SU-DHL-6 (cell line): ENCODE data around the gene MPZL1.
"Not testable (repeated sequence)": the region's sequence is repeated elsewhere in the genome, so short reads cannot be mapped to it uniquely, and the experiment has no call there.

Experiments
- H2AFZ ChIP-seq: fragments of 200-600 bp; sonication (generic); 2 replicates; pipeline ENCODE4 v1.6.1; 2014; ENCODE audit warnings: low read depth, mild to moderate bottlenecking, moderate library complexity, mixed read lengths, antibody characterized with exemption, low read length; ENCODE audit not compliant: severe bottlenecking
- H3F3A ChIP-seq: fragments of 200-600 bp; shearing (Covaris generic); 2 replicates; pipeline ENCODE4 v1.6.0; 2016; ENCODE audit warnings: antibody characterized with exemption, mild to moderate bottlenecking; ENCODE audit not compliant: insufficient read depth
- H3K27ac ChIP-seq: fragments of 200-600 bp; sonication (generic); 2 replicates; pipeline ENCODE4 v1.5.1; 2016; ENCODE audit warnings: low read depth, mild to moderate bottlenecking, low read length, moderate library complexity, mixed read lengths
- H3K27me3 ChIP-seq: fragments of 200-600 bp; sonication (generic), shearing (Covaris generic); 2 replicates; pipeline ENCODE4 v1.6.0; 2014; ENCODE audit warnings: mild to moderate bottlenecking, low read length
- H3K36me3 ChIP-seq: fragments of 200-600 bp; sonication (generic); 2 replicates; pipeline ENCODE4 v1.6.1; 2014; ENCODE audit warnings: mild to moderate bottlenecking, low read length, mixed read lengths
- H3K4me2 ChIP-seq: fragments of 300-600, 200-600 bp; shearing (Covaris generic), sonication (generic); 2 replicates; pipeline ENCODE4 v1.6.0; 2014; ENCODE audit warnings: low read length, low read depth, mild to moderate bottlenecking; ENCODE audit not compliant: poor library complexity, severe bottlenecking
- H3K4me3 ChIP-seq: fragments of 200-600 bp; sonication (generic); 2 replicates; pipeline ENCODE4 v1.5.1; 2014; ENCODE audit warnings: antibody characterized with exemption, low read length, mild to moderate bottlenecking, mixed read lengths; ENCODE audit not compliant: insufficient read depth, poor library complexity, severe bottlenecking
- H3K79me2 ChIP-seq: fragments of 200-600 bp; sonication (generic); 2 replicates; pipeline ENCODE4 v1.6.1; 2014; ENCODE audit warnings: mild to moderate bottlenecking, low read length, moderate library complexity; ENCODE audit not compliant: insufficient read depth
- H3K9ac ChIP-seq: fragments of 200-600 bp; sonication (generic); 2 replicates; pipeline ENCODE4 v1.7.0; 2014; ENCODE audit warnings: mild to moderate bottlenecking, low read length
- H3K9me2 ChIP-seq: fragments of 200-600 bp; sonication (generic); replicated peaks from 2 replicates; pipeline ENCODE4 v1.6.1; 2014; ENCODE audit warnings: low read length; ENCODE audit not compliant: insufficient read depth
- H3K9me3 ChIP-seq: fragments of 200-600 bp; sonication (generic); 2 replicates; pipeline ENCODE4 v1.6.1; 2014; ENCODE audit warnings: low read length, mixed read lengths; ENCODE audit not compliant: insufficient read depth
- H4K20me1 ChIP-seq: fragments of 200-600 bp; sonication (generic); 2 replicates; pipeline ENCODE4 v1.6.1; 2014; ENCODE audit warnings: low read depth, mild to moderate bottlenecking, antibody characterized with exemption, low read length, moderate library complexity, mixed read lengths
- EZH2phosphoT487 ChIP-seq: fragments of 200-600 bp; sonication (generic), shearing (Covaris generic); conservative IDR thresholded peaks from 2 replicates; pipeline ENCODE4 v1.6.1; 2018; ENCODE audit warnings: mild to moderate bottlenecking, antibody characterized with exemption, low read length, moderate library complexity, mixed read lengths
- TF ChIP-seq, protein P1 (sequence below): fragments of 200-600 bp; sonication (generic); IDR thresholded peaks from one replicate; pipeline ENCODE4 v1.5.1; 2017; ENCODE audit warnings: antibody characterized with exemption, mild to moderate bottlenecking, low read length, moderate library complexity; ENCODE audit not compliant: insufficient read depth, poor library complexity, severe bottlenecking

The MPZL1 gene

GRCh38 chr1:167826127-167826526, 104.3 kb downstream of the MPZL1 start:
- H3K9ac ChIP-seq: no peak overlapping the region
- H3K79me2 ChIP-seq: no peaks in the 10 kb centered on the region
- no peaks in the 10 kb centered on the region for H3K9me3 ChIP-seq
- TF ChIP-seq, protein P1, sequence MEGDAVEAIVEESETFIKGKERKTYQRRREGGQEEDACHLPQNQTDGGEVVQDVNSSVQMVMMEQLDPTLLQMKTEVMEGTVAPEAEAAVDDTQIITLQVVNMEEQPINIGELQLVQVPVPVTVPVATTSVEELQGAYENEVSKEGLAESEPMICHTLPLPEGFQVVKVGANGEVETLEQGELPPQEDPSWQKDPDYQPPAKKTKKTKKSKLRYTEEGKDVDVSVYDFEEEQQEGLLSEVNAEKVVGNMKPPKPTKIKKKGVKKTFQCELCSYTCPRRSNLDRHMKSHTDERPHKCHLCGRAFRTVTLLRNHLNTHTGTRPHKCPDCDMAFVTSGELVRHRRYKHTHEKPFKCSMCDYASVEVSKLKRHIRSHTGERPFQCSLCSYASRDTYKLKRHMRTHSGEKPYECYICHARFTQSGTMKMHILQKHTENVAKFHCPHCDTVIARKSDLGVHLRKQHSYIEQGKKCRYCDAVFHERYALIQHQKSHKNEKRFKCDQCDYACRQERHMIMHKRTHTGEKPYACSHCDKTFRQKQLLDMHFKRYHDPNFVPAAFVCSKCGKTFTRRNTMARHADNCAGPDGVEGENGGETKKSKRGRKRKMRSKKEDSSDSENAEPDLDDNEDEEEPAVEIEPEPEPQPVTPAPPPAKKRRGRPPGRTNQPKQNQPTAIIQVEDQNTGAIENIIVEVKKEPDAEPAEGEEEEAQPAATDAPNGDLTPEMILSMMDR: no peak
- no peak for TF ChIP-seq EZH2phosphoT487
- no peak overlapping the region for H2AFZ ChIP-seq
- no peaks in the 10 kb centered on the region for H3K9me2 ChIP-seq
- no peak overlapping the region for H3K4me2 ChIP-seq
- no peaks in the 10 kb centered on the region for H3F3A ChIP-seq
- H4K20me1 ChIP-seq: no peaks in the 10 kb centered on the region
- no peak overlapping the region for H3K4me3 ChIP-seq
- no peak overlapping the region for H3K27ac ChIP-seq
- no peaks in the 10 kb centered on the region for H3K36me3 ChIP-seq
- no peaks in the 10 kb centered on the region for H3K27me3 ChIP-seq

GRCh38 chr1:167829868-167830267, 108.1 kb downstream of the MPZL1 start:
- Histone ChIP-seq H3K36me3 (no peaks in the 10 kb centered on the region), H2AFZ (no peak overlapping the region), H4K20me1 (no peaks in the 10 kb centered on the region), H3K4me2 (no peak overlapping the region), H3F3A (no peaks in the 10 kb centered on the region), H3K79me2 (no peaks in the 10 kb centered on the region), H3K27me3 (no peaks in the 10 kb centered on the region), H3K4me3 (no peak overlapping the region), H3K27ac (no peak overlapping the region), H3K9ac (no peak overlapping the region), H3K9me2 (no peaks in the 10 kb centered on the region), H3K9me3 (no peaks in the 10 kb centered on the region)
- TF ChIP-seq, protein P1: no peak
- no peak for TF ChIP-seq EZH2phosphoT487

DNA sequence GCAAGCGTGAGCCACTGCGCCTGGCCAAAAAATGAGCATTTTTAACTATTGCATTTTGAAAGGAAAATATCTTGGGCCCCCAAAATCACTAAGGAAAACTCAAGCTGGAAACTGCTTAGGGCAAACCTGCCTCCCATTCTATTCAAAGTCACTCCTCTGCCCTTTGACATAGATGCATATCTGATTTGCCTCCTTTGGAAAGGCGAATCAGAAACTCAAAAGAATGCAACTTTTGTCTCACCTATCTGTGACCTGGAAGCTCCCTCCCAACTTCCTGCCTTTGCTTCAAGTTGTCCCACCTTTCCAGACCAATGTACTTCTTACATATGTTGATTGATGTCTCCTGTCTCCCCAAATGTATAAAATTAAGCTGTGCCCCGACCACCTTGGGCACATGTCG, 108.9 kb downstream of the MPZL1 start:
- not testable (repeated sequence) for H3K36me3 ChIP-seq, H3K9ac ChIP-seq, H3K79me2 ChIP-seq, H3K27ac ChIP-seq, H3K27me3 ChIP-seq, H3K4me2 ChIP-seq, H3K9me3 ChIP-seq, H3K9me2 ChIP-seq, H3F3A ChIP-seq, H3K4me3 ChIP-seq, H2AFZ ChIP-seq, H4K20me1 ChIP-seq

- Histone ChIP-seq H3K4me3 (no peak overlapping the region), H3K4me2 (no peak overlapping the region), H3K9ac (no peak overlapping the region), H3K9me2 (no peaks in the 10 kb centered on the region), H3K36me3 (no peaks in the 10 kb centered on the region), H3K79me2 (no peaks in the 10 kb centered on the region), H3K9me3 (no peaks in the 10 kb centered on the region), H3F3A (no peaks in the 10 kb centered on the region), H4K20me1 (no peaks in the 10 kb centered on the region), H3K27ac (no peak overlapping the region), H2AFZ (no peak overlapping the region), H3K27me3 (no peaks in the 10 kb centered on the region)
- TF ChIP-seq EZH2phosphoT487: no peak
- TF ChIP-seq, protein P1: no peak
Measured at GRCh38 chr1:167832693-167833092, 110.9 kb downstream of the MPZL1 start.
